ENCODE data around the gene APMAP.
"Not testable (repeated sequence)": the region's sequence is repeated elsewhere in the genome, so short reads cannot be mapped to it uniquely, and the experiment has no call there.

APMAP gene

GRCh38 chr20:24930724-24931688, 61.5 kb downstream of the APMAP start:
- not testable (repeated sequence) for DNase-seq (ENCODE audit: low read depth)

- not testable (repeated sequence) for DNase-seq (ENCODE audit: low read depth)
These were observed 62.5 kb downstream of the APMAP start for GRCh38 chr20:24929867-24930723.

DNA sequence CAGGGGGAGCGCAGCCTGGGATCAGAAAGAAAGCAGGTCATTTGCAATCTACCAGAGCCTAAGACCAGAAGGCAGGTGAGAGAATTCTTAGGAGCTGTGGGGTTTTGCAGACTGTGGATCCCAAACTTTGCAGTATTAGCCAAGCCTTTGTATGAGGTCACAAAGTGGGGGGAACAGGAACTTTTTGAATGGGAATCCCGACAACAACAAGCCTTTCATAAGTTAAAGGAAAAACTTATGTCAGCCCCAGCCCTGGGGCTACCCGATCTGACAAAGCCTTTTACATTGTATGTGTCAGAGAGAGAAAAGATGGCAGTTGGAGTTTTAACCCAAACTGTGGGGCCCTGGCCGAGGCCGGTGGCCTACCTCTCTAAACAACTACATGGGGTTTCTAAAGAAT, 63.3 kb downstream of the APMAP start:
- DNase-seq (ENCODE audit: low read depth), result not testable (repeated sequence)

GRCh38 chr20:24920706-24921105, 71.8 kb downstream of the APMAP start:
- DNase-seq (ENCODE audit: low read depth), result not testable (repeated sequence)

DNA sequence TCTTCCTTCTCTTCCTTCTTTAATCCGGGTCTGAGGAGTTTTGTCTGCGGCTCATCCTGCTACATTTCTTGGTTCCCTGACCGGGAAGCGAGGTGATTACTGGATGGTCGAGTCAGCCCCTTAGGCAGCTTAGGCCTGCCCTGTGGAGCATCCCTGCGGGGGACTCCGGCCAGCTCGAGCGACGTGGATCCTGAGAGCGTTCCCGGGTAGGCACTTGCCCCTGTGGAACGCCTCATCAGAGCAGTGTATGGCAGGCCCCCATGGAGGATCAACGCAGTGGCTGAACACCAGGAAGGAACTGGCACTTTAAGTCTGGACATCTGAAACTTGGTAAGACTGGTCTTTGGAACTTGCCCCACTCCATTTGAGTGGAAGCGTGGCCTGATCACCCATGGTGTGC, 72.9 kb downstream of the APMAP start:
- DNase-seq (ENCODE audit: low read depth), result not testable (repeated sequence)

- DNase-seq (ENCODE audit: low read depth), result no peak
These were observed 73.7 kb downstream of the APMAP start for GRCh38 chr20:24918579-24919566.

GRCh38 chr20:24917797-24918578, 74.6 kb downstream of the APMAP start:
- no peak for DNase-seq (ENCODE audit: low read depth)

- DNase-seq (ENCODE audit: low read depth), result no peak
These were observed 75.5 kb downstream of the APMAP start for GRCh38 chr20:24917056-24917455.

- DNase-seq (ENCODE audit: low read depth), result no peak
These were observed 76.1 kb downstream of the APMAP start for GRCh38 chr20:24916412-24916811.

DNA sequence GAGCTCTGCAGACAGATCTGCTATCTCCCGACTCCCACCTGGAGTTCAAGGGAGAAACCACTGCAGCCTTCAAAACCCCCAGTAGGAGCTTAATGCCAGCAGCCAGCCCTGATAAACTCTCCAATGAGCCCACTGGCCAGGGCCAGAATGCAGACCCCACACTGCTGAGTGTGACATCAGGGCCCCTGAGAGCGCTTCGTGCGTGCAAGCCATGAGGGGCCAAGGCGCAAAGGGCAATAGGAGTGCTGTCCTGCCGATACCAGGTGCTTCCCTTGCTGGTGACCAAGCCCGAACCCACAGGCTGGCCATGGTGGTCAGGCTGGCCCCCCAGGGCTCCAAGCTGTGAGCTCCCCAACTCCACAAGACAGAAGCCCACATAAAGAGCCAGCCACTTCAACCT, 76.7 kb downstream of the APMAP start:
- no peak for DNase-seq (ENCODE audit: low read depth)

GRCh38 chr20:24915440-24915839, 77.1 kb downstream of the APMAP start:
- no peak for DNase-seq (ENCODE audit: low read depth)

- DNase-seq (ENCODE audit: low read depth), result no peak
These were observed 77.9 kb downstream of the APMAP start for GRCh38 chr20:24914388-24915241.

DNA sequence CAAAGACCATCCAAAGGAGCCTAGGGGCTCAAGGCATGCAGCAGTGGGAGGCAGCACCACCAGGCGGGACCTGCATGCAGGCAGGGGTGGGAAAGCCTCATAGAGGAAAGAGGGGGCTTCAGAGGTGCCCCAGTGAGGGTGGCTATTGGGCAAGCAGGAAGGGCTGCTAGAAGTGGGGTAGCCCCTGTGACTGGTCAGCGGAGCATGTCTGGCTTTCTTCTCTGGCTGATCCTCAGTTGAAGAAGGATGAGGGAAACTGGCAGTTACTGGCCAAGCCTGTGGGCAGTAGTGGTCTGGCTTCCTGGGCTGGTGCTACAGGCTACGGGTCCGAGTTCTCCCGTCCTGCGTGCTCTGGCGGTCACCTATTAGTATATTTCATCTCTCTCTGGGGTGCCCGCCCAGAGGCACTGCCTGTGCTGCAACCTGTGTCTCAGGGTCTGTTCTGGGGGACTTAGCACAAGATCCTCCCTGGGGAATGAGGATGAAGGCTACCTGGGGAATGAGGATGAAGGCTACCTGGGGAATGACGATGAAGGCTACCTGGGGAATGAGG, 79.4 kb downstream of the APMAP start:
- no peak for DNase-seq (ENCODE audit: low read depth)
